ENCODE measurements around the gene TCERG1L. TPM values are rescaled to one million over a fixed set of nuclear protein-coding genes. Genes with fewer than 3 reads are reported as not detected.

Gene TCERG1L
- total and polyA plus RNA-seq, 11 donors = 0.11 to 0.25 TPM; not detected in 9

- Histone ChIP-seq H3K9me3 (no peaks in the 10 kb centered on the region), H3K27me3 (peaks cover 0 to 14% (median 0%) of the 10 kb centered on the region in 9 donors), H3K27ac (no peak overlapping the region), H3K4me3 (no peak overlapping the region), H3K4me1 (no peaks in the 10 kb centered on the region), H3K36me3 (no peaks in the 10 kb centered on the region)
- 82 to 88% (median 84%) methylated on average over 25 of the region's 25 CpGs for WGBS, 4 donors
- ATAC-seq = no peak
- DNase-seq = no peak
- TF ChIP-seq CTCF (IDR thresholded peaks at IDR 0.05) (no peak), POLR2A (IDR thresholded peaks at IDR 0.05) (no peak)
- intact Hi-C loops (cut with DNase I) = no loop called here
Measured at GRCh38 chr10:131088619-131089018, 222.9 kb downstream of the TCERG1L start.

GRCh38 chr10:131087464-131088215, 223.9 kb downstream of the TCERG1L start:
- H3K27me3 ChIP-seq = peaks cover 0 to 14% (median 0%) of the 10 kb centered on the region in 9 donors
- DNase-seq (no peak), ATAC-seq (no peak)
- H3K36me3 ChIP-seq = no peaks in the 10 kb centered on the region
- intact Hi-C loops (cut with DNase I) = no loop called here
- no peak overlapping the region for H3K27ac ChIP-seq
- no peaks in the 10 kb centered on the region for H3K4me1 ChIP-seq
- H3K4me3 ChIP-seq = no peak overlapping the region
- WGBS, 4 donors = 80 to 83% (median 82%) methylated on average over 24 of the region's 24 CpGs
- no peak for TF ChIP-seq POLR2A (IDR thresholded peaks at IDR 0.05)
- no peak for TF ChIP-seq CTCF (IDR thresholded peaks at IDR 0.05)
- H3K9me3 ChIP-seq = no peaks in the 10 kb centered on the region

GRCh38 chr10:131086511-131086910, 225.0 kb downstream of the TCERG1L start:
- no peak for ATAC-seq
- no peak for TF ChIP-seq CTCF (IDR thresholded peaks at IDR 0.05)
- no peak for TF ChIP-seq POLR2A (IDR thresholded peaks at IDR 0.05)
- WGBS, 4 donors = 78 to 100% (median 88%) methylated on average over 2 to 5 of the region's 5 CpGs
- Histone ChIP-seq H3K27me3 (peaks cover 0 to 14% (median 0%) of the 10 kb centered on the region in 9 donors), H3K4me3 (no peak overlapping the region), H3K9me3 (no peaks in the 10 kb centered on the region), H3K4me1 (no peaks in the 10 kb centered on the region), H3K27ac (no peak overlapping the region), H3K36me3 (no peaks in the 10 kb centered on the region)
- no peak for DNase-seq
- intact Hi-C loops (cut with DNase I) = no loop called here

- WGBS, 4 donors = 83 to 94% (median 91%) methylated on average over 4 to 6 of the region's 6 CpGs
- Histone ChIP-seq H3K27me3 (peaks cover 0 to 13% (median 0%) of the 10 kb centered on the region in 9 donors), H3K4me1 (no peaks in the 10 kb centered on the region), H3K4me3 (no peak overlapping the region), H3K9me3 (no peaks in the 10 kb centered on the region), H3K36me3 (no peaks in the 10 kb centered on the region), H3K27ac (no peak overlapping the region)
- intact Hi-C loops (cut with DNase I) = no loop called here
- no peak for TF ChIP-seq CTCF (IDR thresholded peaks at IDR 0.05)
- TF ChIP-seq POLR2A (IDR thresholded peaks at IDR 0.05) = no peak
- DNase-seq = no peak
- ATAC-seq = no peak
Measured at GRCh38 chr10:131086094-131086493, 225.4 kb downstream of the TCERG1L start.
